GM11168 (cell line): Measurements from ENCODE around the gene PI4K2A.
"Not testable (repeated sequence)": the region's sequence is repeated elsewhere in the genome, so short reads cannot be mapped to it uniquely, and the experiment has no call there.

Experiments
- in situ Hi-C: fragments of 300-500 bp; cut with MboI; formaldehyde crosslinking; loops from one replicate; pipeline ENCODE4 v1.12.0; 2022; ENCODE audit warnings: low sequenced_read_pairs; ENCODE audit not compliant: unreplicated experiment

The PI4K2A gene

GRCh38 chr10:97629289-97629688 is 11.2 kb upstream of the PI4K2A start:
- in situ Hi-C loops: no loop called here

- in situ Hi-C loops: no loop called here
These were observed 9.4 kb upstream of the PI4K2A start for GRCh38 chr10:97631098-97631497.

GRCh38 chr10:97632949-97633884 is 7.3 kb upstream of the PI4K2A start, which contains the start of gene MORN4:
Gene MORN4, minus strand, starts transcription at chr10:97633500. Its CDS starts 13,847 bp downstream, at chr10:97619653.
- in situ Hi-C loops: no loop called here

- in situ Hi-C loops: no loop called here
These were observed 6.5 kb upstream of the PI4K2A start for GRCh38 chr10:97633921-97634320.

- in situ Hi-C loops: no loop called here
These were observed 4.9 kb upstream of the PI4K2A start for GRCh38 chr10:97635577-97635976.

- in situ Hi-C loops: not testable (repeated sequence)
These were observed 1.4 kb upstream of the PI4K2A start for GRCh38 chr10:97639090-97639489.

GRCh38 chr10:97640868-97641811 is 669 bp downstream of the PI4K2A start:
- in situ Hi-C loops: no loop called here

GRCh38 chr10:97642471-97643159 is 2.1 kb downstream of the PI4K2A start:
- in situ Hi-C loops: not testable (repeated sequence)

GRCh38 chr10:97643441-97643985 is 3.0 kb downstream of the PI4K2A start:
- in situ Hi-C loops: no loop called here

GRCh38 chr10:97644936-97645335 is 4.5 kb downstream of the PI4K2A start:
- in situ Hi-C loops: no loop called here

- in situ Hi-C loops: no loop called here
These were observed 7.1 kb downstream of the PI4K2A start for GRCh38 chr10:97647556-97647955.

- in situ Hi-C loops: no loop called here
These were observed 8.3 kb downstream of the PI4K2A start for GRCh38 chr10:97648562-97649404.

GRCh38 chr10:97649405-97649750 is 8.9 kb downstream of the PI4K2A start:
- in situ Hi-C loops: not testable (repeated sequence)

- in situ Hi-C loops: no loop called here
These were observed 10.3 kb downstream of the PI4K2A start for GRCh38 chr10:97650726-97651125.

GRCh38 chr10:97651773-97652172 is 11.3 kb downstream of the PI4K2A start:
- in situ Hi-C loops: no loop called here

GRCh38 chr10:97656777-97657176 is 16.3 kb downstream of the PI4K2A start:
- in situ Hi-C loops: no loop called here

- in situ Hi-C loops: no loop called here
These were observed 19.1 kb downstream of the PI4K2A start for GRCh38 chr10:97659589-97659988.

GRCh38 chr10:97664282-97664850 is 23.9 kb downstream of the PI4K2A start:
- in situ Hi-C loops: no loop called here

GRCh38 chr10:97666992-97667391 is 26.5 kb downstream of the PI4K2A start:
- in situ Hi-C loops: no loop called here
